Osteocyte (in vitro differentiated cells): Measurements from ENCODE around the gene KLK10. TPM values are rescaled to one million over a fixed set of nuclear protein-coding genes. Genes with fewer than 3 reads are reported as not detected.
"Not testable (repeated sequence)": the region's sequence is repeated elsewhere in the genome, so short reads cannot be mapped to it uniquely, and the experiment has no call there.

Source experiments
- DNase-seq: peaks from one replicate; pipeline ENCODE4 v3.0.0; 2021; ENCODE audit warnings: mixed read lengths; ENCODE audit not compliant: unreplicated experiment; ENCODE audit errors: extremely low spot score
- H3K27ac Mint-ChIP-seq: one replicate; pipeline ENCODE4 v1.8.0; 2021; ENCODE audit warnings: mild to moderate bottlenecking, mixed read lengths; ENCODE audit not compliant: unreplicated experiment
- H3K27me3 Mint-ChIP-seq: one replicate; pipeline ENCODE4 v1.8.0; 2021; ENCODE audit warnings: mixed read lengths; ENCODE audit not compliant: unreplicated experiment
- H3K36me3 Mint-ChIP-seq: one replicate; pipeline ENCODE4 v1.8.0; 2021; ENCODE audit warnings: mixed read lengths; ENCODE audit not compliant: unreplicated experiment
- H3K4me1 Mint-ChIP-seq: one replicate; pipeline ENCODE4 v1.8.0; 2021; ENCODE audit warnings: mixed read lengths; ENCODE audit not compliant: unreplicated experiment
- H3K4me3 Mint-ChIP-seq: one replicate; pipeline ENCODE4 v1.8.0; 2021; ENCODE audit warnings: mild to moderate bottlenecking, moderate library complexity, mixed read lengths; ENCODE audit not compliant: unreplicated experiment
- H3K9me3 Mint-ChIP-seq: one replicate; pipeline ENCODE4 v1.8.0; 2021; ENCODE audit warnings: mixed read lengths; ENCODE audit not compliant: unreplicated experiment
- total RNA-seq: library from RNA; stranded (reverse); gene quantifications from 2 replicates; pipeline ENCODE4 v1.2.1, GENCODE V29; 2021
- TF ChIP-seq, protein P1 (sequence below): fragments of 200-600 bp; sonication (generic); IDR thresholded peaks from 2 replicates; pipeline ENCODE4 v1.5.0; 2021; ENCODE audit warnings: antibody characterized with exemption, mild to moderate bottlenecking, moderate library complexity

The KLK10 gene
- total RNA-seq, 1 donor from 2014 or later: not detected

DNA sequence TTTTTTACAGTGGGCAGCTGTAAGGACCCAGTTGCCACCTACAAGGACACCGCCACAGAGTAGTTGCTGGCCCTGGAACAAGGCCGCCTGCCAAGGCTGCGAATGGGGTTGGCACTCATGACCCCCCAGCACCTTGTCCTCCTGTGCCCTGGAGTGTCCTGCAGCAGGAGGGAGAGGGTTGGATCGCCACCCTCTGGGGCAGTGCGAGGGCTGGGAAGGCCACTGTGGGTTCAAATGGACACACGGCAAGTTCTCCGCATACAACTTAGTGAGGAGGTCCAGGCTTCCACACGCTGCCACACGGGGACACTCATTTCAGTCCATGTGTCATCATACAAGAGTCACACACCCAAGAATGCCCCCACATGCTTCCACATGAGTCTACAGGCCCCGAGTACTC is 19.1 kb downstream of the KLK10 start:
- TF ChIP-seq, protein P1, sequence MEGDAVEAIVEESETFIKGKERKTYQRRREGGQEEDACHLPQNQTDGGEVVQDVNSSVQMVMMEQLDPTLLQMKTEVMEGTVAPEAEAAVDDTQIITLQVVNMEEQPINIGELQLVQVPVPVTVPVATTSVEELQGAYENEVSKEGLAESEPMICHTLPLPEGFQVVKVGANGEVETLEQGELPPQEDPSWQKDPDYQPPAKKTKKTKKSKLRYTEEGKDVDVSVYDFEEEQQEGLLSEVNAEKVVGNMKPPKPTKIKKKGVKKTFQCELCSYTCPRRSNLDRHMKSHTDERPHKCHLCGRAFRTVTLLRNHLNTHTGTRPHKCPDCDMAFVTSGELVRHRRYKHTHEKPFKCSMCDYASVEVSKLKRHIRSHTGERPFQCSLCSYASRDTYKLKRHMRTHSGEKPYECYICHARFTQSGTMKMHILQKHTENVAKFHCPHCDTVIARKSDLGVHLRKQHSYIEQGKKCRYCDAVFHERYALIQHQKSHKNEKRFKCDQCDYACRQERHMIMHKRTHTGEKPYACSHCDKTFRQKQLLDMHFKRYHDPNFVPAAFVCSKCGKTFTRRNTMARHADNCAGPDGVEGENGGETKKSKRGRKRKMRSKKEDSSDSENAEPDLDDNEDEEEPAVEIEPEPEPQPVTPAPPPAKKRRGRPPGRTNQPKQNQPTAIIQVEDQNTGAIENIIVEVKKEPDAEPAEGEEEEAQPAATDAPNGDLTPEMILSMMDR: no peak
- Mint-ChIP-seq H3K4me3 (no peak overlapping the region), H3K27me3 (no peaks in the 10 kb centered on the region), H3K4me1 (no peaks in the 10 kb centered on the region), H3K27ac (no peak overlapping the region), H3K36me3 (no peaks in the 10 kb centered on the region), H3K9me3 (peaks cover 5% of the 10 kb centered on the region)
- DNase-seq: no peak

DNA sequence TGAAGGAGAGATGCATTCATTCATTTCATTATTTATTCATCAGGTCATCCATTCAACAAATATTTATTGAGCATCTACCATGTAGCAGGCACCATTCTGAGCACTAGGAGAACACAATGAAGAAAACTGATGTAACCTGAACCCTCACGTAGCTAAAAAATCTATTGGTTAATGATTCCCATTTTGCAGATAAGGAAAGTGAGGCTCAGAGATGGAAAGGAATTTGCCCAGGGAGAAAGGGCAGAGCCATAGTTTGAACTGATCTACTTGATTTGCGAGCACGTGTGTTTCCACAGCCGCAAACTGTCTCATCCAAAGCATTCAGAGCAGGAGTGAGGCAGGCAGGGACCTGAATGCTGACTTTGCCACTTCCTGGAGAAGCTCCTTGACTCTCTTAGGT is 20.8 kb downstream of the KLK10 start:
- Mint-ChIP-seq H3K4me1 (no peaks in the 10 kb centered on the region), H3K9me3 (peaks cover 9% of the 10 kb centered on the region), H3K27ac (no peak overlapping the region), H3K27me3 (no peaks in the 10 kb centered on the region), H3K36me3 (no peaks in the 10 kb centered on the region), H3K4me3 (no peak overlapping the region)
- TF ChIP-seq, protein P1: no peak
- no peak for DNase-seq

DNA sequence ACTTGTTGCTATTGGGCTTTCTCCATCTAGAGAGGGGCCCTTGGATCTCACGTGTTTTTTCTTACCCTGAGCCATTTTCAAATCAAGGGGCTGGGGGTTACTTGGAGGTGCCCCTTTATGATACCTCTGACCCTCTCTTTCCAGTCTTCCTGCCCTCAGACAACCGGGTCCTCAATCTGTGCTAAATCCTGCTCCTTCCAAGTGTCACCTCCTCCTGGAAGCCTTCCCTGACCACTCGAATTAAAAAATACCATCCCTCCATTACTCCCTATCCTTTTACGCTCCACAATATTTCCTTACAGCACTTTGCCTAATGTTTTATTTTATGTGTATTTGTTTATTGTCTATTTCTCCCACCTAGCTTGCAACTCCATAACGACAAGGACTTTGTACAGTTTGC is 21.4 kb downstream of the KLK10 start:
- DNase-seq: no peak
- Mint-ChIP-seq H3K4me1 (no peaks in the 10 kb centered on the region), H3K4me3 (no peak overlapping the region), H3K27me3 (no peaks in the 10 kb centered on the region), H3K36me3 (no peaks in the 10 kb centered on the region), H3K27ac (no peak overlapping the region), H3K9me3 (peaks cover 9% of the 10 kb centered on the region)
- TF ChIP-seq, protein P1: no peak

DNA sequence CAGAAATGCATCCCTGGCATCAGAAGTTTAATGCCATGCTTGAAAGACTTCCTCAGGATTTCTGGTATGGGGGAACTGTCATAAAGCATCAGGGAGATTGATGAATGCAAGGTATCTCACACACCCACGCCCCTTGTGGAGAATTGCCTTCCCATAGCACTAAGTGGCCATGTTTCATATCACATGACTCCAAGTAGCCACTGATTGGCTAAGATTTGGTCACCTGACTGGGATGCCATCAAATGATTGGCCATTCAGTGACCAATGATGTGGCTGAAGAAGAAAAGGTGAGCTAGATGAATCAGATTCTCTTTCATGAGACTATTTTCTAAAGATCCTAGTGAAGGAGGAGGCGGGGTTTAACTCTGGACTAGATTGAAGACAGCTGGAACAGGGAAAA is 25.4 kb downstream of the KLK10 start:
- no peak overlapping the region for H3K4me3 Mint-ChIP-seq
- no peaks in the 10 kb centered on the region for H3K4me1 Mint-ChIP-seq
- TF ChIP-seq, protein P1: no peak
- peaks cover 33% of the 10 kb centered on the region for H3K9me3 Mint-ChIP-seq
- DNase-seq: no peak
- no peaks in the 10 kb centered on the region for H3K36me3 Mint-ChIP-seq
- H3K27me3 Mint-ChIP-seq: no peaks in the 10 kb centered on the region
- no peak overlapping the region for H3K27ac Mint-ChIP-seq

DNA sequence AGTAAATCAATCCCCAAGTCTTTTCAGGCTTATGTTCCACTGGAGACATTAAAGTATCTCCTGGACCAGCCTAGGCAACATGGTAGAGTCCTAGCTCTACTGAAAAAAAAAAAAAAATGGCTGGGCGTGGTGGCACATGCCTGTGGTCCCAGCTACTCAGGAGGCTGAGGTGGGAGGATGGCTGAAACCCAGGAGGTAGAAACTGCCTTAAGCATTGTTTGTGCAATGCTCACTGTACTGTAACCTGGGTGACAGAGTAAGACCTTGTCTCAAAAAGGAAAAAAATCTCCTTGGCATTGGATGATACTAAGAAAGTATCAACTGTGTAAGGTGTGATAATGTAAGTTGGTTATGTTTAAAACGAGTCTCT is 26.9 kb downstream of the KLK10 start:
- Mint-ChIP-seq H3K36me3 (no peaks in the 10 kb centered on the region), H3K27me3 (no peaks in the 10 kb centered on the region), H3K4me3 (no peak overlapping the region)

DNA sequence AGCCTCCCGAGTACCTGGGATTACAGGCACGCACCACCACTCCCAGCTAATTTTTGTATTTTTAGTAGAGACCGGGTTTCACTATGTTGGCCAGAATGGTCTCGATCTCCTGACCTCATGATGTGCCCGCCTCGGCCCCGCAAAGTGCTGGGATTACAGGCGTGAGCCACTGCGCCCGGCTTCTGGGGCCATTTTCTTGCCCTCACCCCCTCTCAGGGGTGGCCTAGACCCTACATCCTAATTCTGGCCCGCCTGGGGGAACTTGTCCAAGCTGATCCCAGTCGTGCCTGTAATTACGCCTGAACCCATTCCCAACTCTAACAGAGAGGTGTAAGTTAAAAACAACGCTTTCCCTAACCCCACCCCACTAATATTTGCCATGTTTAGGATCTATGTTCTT is 35.1 kb downstream of the KLK10 start:
- peaks cover 11% of the 10 kb centered on the region for H3K9me3 Mint-ChIP-seq
- not testable (repeated sequence) for H3K4me3 Mint-ChIP-seq, H3K4me1 Mint-ChIP-seq, DNase-seq, H3K27ac Mint-ChIP-seq, H3K27me3 Mint-ChIP-seq, H3K36me3 Mint-ChIP-seq

More for the DNA sequence above, 26.9 kb downstream of the KLK10 start:
- TF ChIP-seq, protein P1: no peak
- peaks cover 36% of the 10 kb centered on the region for H3K9me3 Mint-ChIP-seq
- no peak for DNase-seq
- no peaks in the 10 kb centered on the region for H3K4me1 Mint-ChIP-seq
- no peak overlapping the region for H3K27ac Mint-ChIP-seq
